GM12878 (cell line): ENCODE data around the gene CD82. TPM values are rescaled to one million over a fixed set of nuclear protein-coding genes. Genes with fewer than 3 reads are reported as not detected.

Source experiments
- EGR1 ChIP-seq, 2 experiments: IDR thresholded peaks; 1 replicate in 1 of 2; 2 replicates in 1 of 2; pipeline ENCODE4 v1.6.1; 2011 to 2012; ENCODE audit warnings: low read depth in 2 of 2, low read length in 2 of 2, borderline replicate concordance in 1 of 2, mild to moderate bottlenecking in 1 of 2, moderate library complexity in 1 of 2
- LARP7 ChIP-seq: fragments of 450-650 bp; IDR thresholded peaks from 2 replicates; pipeline ENCODE4 v1.6.1; 2017; ENCODE audit warnings: mild to moderate bottlenecking
- MEF2A ChIP-seq: IDR thresholded peaks from 2 replicates; pipeline ENCODE4 v1.6.1; 2011; ENCODE audit warnings: low read depth, mild to moderate bottlenecking, low read length, moderate library complexity; ENCODE audit not compliant: insufficient read depth
- MTA2 ChIP-seq: fragments of 450-650 bp; IDR thresholded peaks from 2 replicates; pipeline ENCODE4 v1.6.1; 2016; ENCODE audit warnings: low read depth, mild to moderate bottlenecking, moderate library complexity
- NR2C1 ChIP-seq: fragments of 450-650 bp; IDR thresholded peaks from 2 replicates; pipeline ENCODE4 v1.6.1; 2017; ENCODE audit warnings: antibody characterized with exemption, mild to moderate bottlenecking, moderate library complexity
- POLR2AphosphoS5 ChIP-seq: IDR thresholded peaks from 2 replicates; pipeline ENCODE4 v1.6.1; 2011; ENCODE audit warnings: mild to moderate bottlenecking, low read length, inconsistent platforms
- POU2F2 ChIP-seq: IDR thresholded peaks from 3 replicates; pipeline ENCODE4 v1.6.1; 2011; ENCODE audit warnings: low read depth, mild to moderate bottlenecking, low read length, borderline replicate concordance
- RBBP5 ChIP-seq: fragments of 200-600 bp; sonication (generic); conservative IDR thresholded peaks from 2 replicates; pipeline ENCODE4 v1.6.1; 2016
- RELA ChIP-seq: fragments of 450-650 bp; IDR thresholded peaks from 2 replicates; pipeline ENCODE4 v1.8.0; 2014; ENCODE audit warnings: borderline replicate concordance; ENCODE audit not compliant: partially characterized antibody
- SMC3 ChIP-seq: IDR thresholded peaks from 2 replicates; pipeline ENCODE4 v1.6.1; 2011; ENCODE audit warnings: low read length, improper control_type of control experiment, borderline replicate concordance
- TAF1 ChIP-seq: IDR thresholded peaks from 2 replicates; pipeline ENCODE4 v1.6.1; 2011; ENCODE audit warnings: mild to moderate bottlenecking, low read depth, low read length, borderline replicate concordance
- USF1 ChIP-seq: IDR thresholded peaks from 2 replicates; pipeline ENCODE4 v1.6.1; 2011; ENCODE audit warnings: borderline replicate concordance, low read depth, mild to moderate bottlenecking, moderate library complexity, mixed read lengths, low read length; ENCODE audit not compliant: insufficient read depth; ENCODE audit errors: extremely low read length
- WRNIP1 ChIP-seq: IDR thresholded peaks from 2 replicates; pipeline ENCODE4 v1.6.1; 2011; ENCODE audit warnings: low read depth, low read length, improper control_type of control experiment, borderline replicate concordance
- ZNF24 ChIP-seq: fragments of 450-650 bp; IDR thresholded peaks from 2 replicates; pipeline ENCODE4 v1.6.1; 2017; ENCODE audit warnings: antibody characterized with exemption, mild to moderate bottlenecking
- ZNF384 ChIP-seq: IDR thresholded peaks from 2 replicates; pipeline ENCODE4 v1.6.1; 2012; ENCODE audit warnings: low read depth, mild to moderate bottlenecking, low read length, improper control_type of control experiment, borderline replicate concordance
- polyA plus RNA-seq, 11 experiments: library from polyadenylated mRNA; depleted of rRNA in 4 of 11; unstranded in 6 of 11; stranded (reverse) in 5 of 11; fragments of >200 nt; fragmentation: Nextera tagmentation in 4 of 11; fragmentation: Illumina TruSeq in 1 of 11; extraction: Ambion mirVana in 4 of 11; extraction: Trizol in 1 of 11; gene quantifications; 1 replicate in 1 of 11; 2 replicates in 10 of 11; pipeline versions ENCODE4 v1.2.1 to v1.2.3, GENCODE V29; 2011 to 2016; ENCODE audit warnings: inconsistent platforms in 2 of 11, missing spikeins in 2 of 11, low read depth in 1 of 11
- total RNA-seq, 4 experiments: library from RNA; depleted of rRNA in 3 of 4; stranded (reverse); fragments of >200 nt in 3 of 4; fragmentation: Illumina TruSeq in 1 of 4; extraction: Trizol in 1 of 4; gene quantifications; 2 replicates each; pipeline versions ENCODE4 v1.2.1 to v1.2.3, GENCODE V29; 2013 to 2021
- TF ChIP-seq, protein P1 (sequence below): fragments of 450-650 bp; IDR thresholded peaks from 2 replicates; pipeline ENCODE4 v1.6.1; 2017; ENCODE audit warnings: mild to moderate bottlenecking, moderate library complexity
- TF ChIP-seq, protein P2 (sequence below): fragments of 450-650 bp; conservative IDR thresholded peaks from 2 replicates; pipeline ENCODE4 v1.6.1; 2017; ENCODE audit warnings: mild to moderate bottlenecking, moderate library complexity
- TF ChIP-seq, protein P3 (sequence below): IDR thresholded peaks from 2 replicates; pipeline ENCODE4 v1.6.1; 2011; ENCODE audit warnings: mild to moderate bottlenecking, low read depth, low read length, moderate library complexity; ENCODE audit not compliant: insufficient replicate concordance
- TF ChIP-seq, protein P4 (sequence below): IDR thresholded peaks from 2 replicates; pipeline ENCODE4 v1.6.1; 2011; ENCODE audit warnings: low read depth, mild to moderate bottlenecking, low read length, moderate library complexity, borderline replicate concordance; ENCODE audit errors: extremely low read depth

Gene CD82
- total and polyA plus RNA-seq, 10 of the 15 experiments (the other 5 are each of a cell fraction or from before 2014, with no cell fraction given) = 5.2 to 180 (median 84.7) TPM

DNA sequence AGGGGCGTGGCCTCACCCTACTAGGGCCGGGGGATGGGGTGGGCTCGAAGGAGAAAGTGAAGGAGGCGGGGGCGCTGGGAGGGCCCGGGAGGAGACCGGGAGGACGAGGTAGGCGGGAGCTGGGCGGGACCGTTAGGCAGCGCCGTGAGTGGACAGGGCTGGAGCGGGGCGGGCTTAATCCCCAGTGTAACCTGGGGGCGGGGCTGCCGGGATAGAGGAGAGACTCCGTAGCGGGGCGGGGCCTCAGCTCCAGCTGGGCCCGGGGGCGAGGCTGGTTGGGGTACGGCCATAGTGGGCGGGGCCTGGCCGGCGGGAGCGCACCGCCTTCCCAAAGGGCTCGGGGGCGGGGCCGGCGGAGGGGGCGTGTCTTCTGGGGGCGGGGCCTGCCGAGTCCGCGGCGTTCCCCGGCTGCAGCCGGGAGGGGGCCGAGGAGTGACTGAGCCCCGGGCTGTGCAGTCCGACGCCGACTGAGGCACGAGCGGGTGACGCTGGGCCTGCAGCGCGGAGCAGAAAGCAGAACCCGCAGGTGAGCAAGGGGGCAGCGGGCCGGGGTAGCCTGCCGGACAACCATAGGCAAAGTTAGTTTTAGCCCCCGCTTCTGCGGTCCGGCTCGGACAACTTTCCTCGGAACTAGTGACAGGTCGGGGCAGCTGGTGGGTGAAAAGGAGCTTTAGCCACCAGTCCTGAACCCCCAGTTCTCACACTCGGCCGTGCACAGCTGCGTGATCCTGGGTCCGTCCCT lies at the start of gene CD82 (continued):
- TF ChIP-seq, protein P1, sequence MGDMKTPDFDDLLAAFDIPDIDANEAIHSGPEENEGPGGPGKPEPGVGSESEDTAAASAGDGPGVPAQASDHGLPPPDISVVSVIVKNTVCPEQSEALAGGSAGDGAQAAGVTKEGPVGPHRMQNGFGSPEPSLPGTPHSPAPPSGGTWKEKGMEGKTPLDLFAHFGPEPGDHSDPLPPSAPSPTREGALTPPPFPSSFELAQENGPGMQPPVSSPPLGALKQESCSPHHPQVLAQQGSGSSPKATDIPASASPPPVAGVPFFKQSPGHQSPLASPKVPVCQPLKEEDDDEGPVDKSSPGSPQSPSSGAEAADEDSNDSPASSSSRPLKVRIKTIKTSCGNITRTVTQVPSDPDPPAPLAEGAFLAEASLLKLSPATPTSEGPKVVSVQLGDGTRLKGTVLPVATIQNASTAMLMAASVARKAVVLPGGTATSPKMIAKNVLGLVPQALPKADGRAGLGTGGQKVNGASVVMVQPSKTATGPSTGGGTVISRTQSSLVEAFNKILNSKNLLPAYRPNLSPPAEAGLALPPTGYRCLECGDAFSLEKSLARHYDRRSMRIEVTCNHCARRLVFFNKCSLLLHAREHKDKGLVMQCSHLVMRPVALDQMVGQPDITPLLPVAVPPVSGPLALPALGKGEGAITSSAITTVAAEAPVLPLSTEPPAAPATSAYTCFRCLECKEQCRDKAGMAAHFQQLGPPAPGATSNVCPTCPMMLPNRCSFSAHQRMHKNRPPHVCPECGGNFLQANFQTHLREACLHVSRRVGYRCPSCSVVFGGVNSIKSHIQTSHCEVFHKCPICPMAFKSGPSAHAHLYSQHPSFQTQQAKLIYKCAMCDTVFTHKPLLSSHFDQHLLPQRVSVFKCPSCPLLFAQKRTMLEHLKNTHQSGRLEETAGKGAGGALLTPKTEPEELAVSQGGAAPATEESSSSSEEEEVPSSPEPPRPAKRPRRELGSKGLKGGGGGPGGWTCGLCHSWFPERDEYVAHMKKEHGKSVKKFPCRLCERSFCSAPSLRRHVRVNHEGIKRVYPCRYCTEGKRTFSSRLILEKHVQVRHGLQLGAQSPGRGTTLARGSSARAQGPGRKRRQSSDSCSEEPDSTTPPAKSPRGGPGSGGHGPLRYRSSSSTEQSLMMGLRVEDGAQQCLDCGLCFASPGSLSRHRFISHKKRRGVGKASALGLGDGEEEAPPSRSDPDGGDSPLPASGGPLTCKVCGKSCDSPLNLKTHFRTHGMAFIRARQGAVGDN = peak; percentile 74
- TF ChIP-seq LARP7 (peak; percentile 72; the same call in 1 of the 2 replicates), MTA2 (0 out of 2 replicates have a peak, but pooled peaks have one; percentile 23), MEF2A (no peak), ZNF384 (no peak), NR2C1 (no peak), TAF1 (peak; percentile 93), POU2F2 (peak; percentile 81; the same call in 2 of the 3 replicates), EGR1 (IDR thresholded peaks at IDR 0.05; ENCODE audit: borderline replicate concordance in 1 of 2, low read depth in 2 of 2, low read length in 2 of 2) (peak in 1 of 2 experiments; percentile 34; a peak in 1 of 3 replicates), ZNF24 (no peak), SMC3 (no peak; the same call in 1 of the 2 replicates), WRNIP1 (no peak), RELA (no peak), RBBP5 (no peak), POLR2AphosphoS5 (peak; percentile 94), USF1 (no peak)
- TF ChIP-seq, protein P2, sequence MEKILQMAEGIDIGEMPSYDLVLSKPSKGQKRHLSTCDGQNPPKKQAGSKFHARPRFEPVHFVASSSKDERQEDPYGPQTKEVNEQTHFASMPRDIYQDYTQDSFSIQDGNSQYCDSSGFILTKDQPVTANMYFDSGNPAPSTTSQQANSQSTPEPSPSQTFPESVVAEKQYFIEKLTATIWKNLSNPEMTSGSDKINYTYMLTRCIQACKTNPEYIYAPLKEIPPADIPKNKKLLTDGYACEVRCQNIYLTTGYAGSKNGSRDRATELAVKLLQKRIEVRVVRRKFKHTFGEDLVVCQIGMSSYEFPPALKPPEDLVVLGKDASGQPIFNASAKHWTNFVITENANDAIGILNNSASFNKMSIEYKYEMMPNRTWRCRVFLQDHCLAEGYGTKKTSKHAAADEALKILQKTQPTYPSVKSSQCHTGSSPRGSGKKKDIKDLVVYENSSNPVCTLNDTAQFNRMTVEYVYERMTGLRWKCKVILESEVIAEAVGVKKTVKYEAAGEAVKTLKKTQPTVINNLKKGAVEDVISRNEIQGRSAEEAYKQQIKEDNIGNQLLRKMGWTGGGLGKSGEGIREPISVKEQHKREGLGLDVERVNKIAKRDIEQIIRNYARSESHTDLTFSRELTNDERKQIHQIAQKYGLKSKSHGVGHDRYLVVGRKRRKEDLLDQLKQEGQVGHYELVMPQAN = peak; percentile 73
- TF ChIP-seq, protein P3, sequence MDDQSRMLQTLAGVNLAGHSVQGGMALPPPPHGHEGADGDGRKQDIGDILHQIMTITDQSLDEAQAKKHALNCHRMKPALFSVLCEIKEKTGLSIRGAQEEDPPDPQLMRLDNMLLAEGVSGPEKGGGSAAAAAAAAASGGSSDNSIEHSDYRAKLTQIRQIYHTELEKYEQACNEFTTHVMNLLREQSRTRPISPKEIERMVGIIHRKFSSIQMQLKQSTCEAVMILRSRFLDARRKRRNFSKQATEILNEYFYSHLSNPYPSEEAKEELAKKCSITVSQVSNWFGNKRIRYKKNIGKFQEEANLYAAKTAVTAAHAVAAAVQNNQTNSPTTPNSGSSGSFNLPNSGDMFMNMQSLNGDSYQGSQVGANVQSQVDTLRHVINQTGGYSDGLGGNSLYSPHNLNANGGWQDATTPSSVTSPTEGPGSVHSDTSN = no peak
- TF ChIP-seq, protein P4, sequence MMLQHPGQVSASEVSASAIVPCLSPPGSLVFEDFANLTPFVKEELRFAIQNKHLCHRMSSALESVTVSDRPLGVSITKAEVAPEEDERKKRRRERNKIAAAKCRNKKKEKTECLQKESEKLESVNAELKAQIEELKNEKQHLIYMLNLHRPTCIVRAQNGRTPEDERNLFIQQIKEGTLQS = no peak
